PC-3 (cell line): Measurements from ENCODE around the gene ETV1. TPM values are rescaled to one million over a fixed set of nuclear protein-coding genes. Genes with fewer than 3 reads are reported as not detected.

Experiments
- ATAC-seq: fragments of 200-7000 bp; cut with Tn5 transposase; 2 replicates; pipeline ENCODE4 v1.9.1; 2020; ENCODE audit warnings: mild to moderate bottlenecking, moderate library complexity
- BruUV-seq: library from RNA; stranded (reverse); fragments of 400-500 nt; replicated peaks from 2 replicates; lab custom pipeline; 2021; lab: Mats Ljungman, UMichigan
- CTCF ChIA-PET: fragments of 300-600 bp; sonication (Branson Sonifier 250); formaldehyde crosslinking; loops from one replicate; lab custom pipeline; 2022; ENCODE audit warnings: antibody characterized with exemption; lab: Charles Lee
- POLR2A ChIA-PET: fragments of 300-600 bp; sonication (Branson Sonifier 250); formaldehyde crosslinking; loops from one replicate; lab custom pipeline; 2022; ENCODE audit warnings: antibody characterized with exemption; ENCODE audit not compliant: unreplicated experiment; lab: Charles Lee
- DNase-seq: peaks from one replicate; pipeline ENCODE4 v3.0.0-alpha.2; 2015
- H2AFZ ChIP-seq: fragments of 300-600 bp; sonication (generic); 2 replicates; pipeline ENCODE4 v1.6.0; 2016; ENCODE audit warnings: antibody characterized with exemption, low read length
- H3F3A ChIP-seq: fragments of 300-600 bp; sonication (generic); one replicate; pipeline ENCODE4 v1.6.0; 2017; ENCODE audit warnings: antibody characterized with exemption, low read length, control low read depth, mild to moderate bottlenecking; ENCODE audit not compliant: unreplicated experiment
- H3K27ac ChIP-seq: fragments of 300-600 bp; sonication (generic); 2 replicates; pipeline ENCODE4 v1.5.1; 2016; ENCODE audit warnings: mild to moderate bottlenecking, low read length
- H3K27me3 ChIP-seq: fragments of 300-600 bp; sonication (generic); 2 replicates; pipeline ENCODE4 v1.6.1; 2016; ENCODE audit warnings: low read length, mixed read lengths
- H3K36me3 ChIP-seq: fragments of 300-600 bp; sonication (generic); 2 replicates; pipeline ENCODE4 v1.6.1; 2016; ENCODE audit warnings: low read depth, mixed run types, low read length, mixed read lengths
- H3K4me1 ChIP-seq: fragments of 300-600 bp; sonication (generic); 2 replicates; pipeline ENCODE4 v1.5.1; 2016; ENCODE audit warnings: low read length; ENCODE audit not compliant: insufficient read depth
- H3K4me2 ChIP-seq: fragments of 300-600 bp; sonication (generic); 2 replicates; pipeline ENCODE4 v1.6.0; 2016; ENCODE audit warnings: low read length
- H3K4me3 ChIP-seq: fragments of 300-600 bp; sonication (generic); 2 replicates; pipeline ENCODE4 v1.5.1; 2016; ENCODE audit warnings: mild to moderate bottlenecking, low read length, mixed read lengths
- H3K79me2 ChIP-seq: fragments of 300-600 bp; sonication (generic); 2 replicates; pipeline ENCODE4 v1.6.1; 2017; ENCODE audit warnings: low read length, mixed read lengths
- H3K9ac ChIP-seq: fragments of 300-600 bp; sonication (generic); 2 replicates; pipeline ENCODE4 v1.6.0; 2016; ENCODE audit warnings: mild to moderate bottlenecking, low read length
- H3K9me2 ChIP-seq: fragments of 300-600 bp; sonication (generic); replicated peaks from 2 replicates; pipeline ENCODE4 v1.6.1; 2016; ENCODE audit warnings: mixed run types, low read length, mixed read lengths
- H3K9me3 ChIP-seq: fragments of 300-600 bp; sonication (generic); 2 replicates; pipeline ENCODE4 v1.6.1; 2016; ENCODE audit warnings: low read length, mixed read lengths
- H4K20me1 ChIP-seq: fragments of 300-600 bp; sonication (generic); 2 replicates; pipeline ENCODE4 v1.6.1; 2016; ENCODE audit warnings: low read length, mixed read lengths
- CTCF ChIP-seq: fragments of 300-600 bp; sonication (generic); conservative IDR thresholded peaks from 2 replicates; pipeline ENCODE4 v1.5.1; 2017; ENCODE audit warnings: antibody characterized with exemption, low read depth, mild to moderate bottlenecking, low read length
- EZH2 ChIP-seq: fragments of 300-600 bp; sonication (generic); IDR thresholded peaks from one replicate; pipeline ENCODE4 v1.6.1; 2017; ENCODE audit warnings: antibody characterized with exemption, mild to moderate bottlenecking, low read length; ENCODE audit not compliant: unreplicated experiment
- EZH2phosphoT487 ChIP-seq: fragments of 300-600 bp; sonication (generic); IDR thresholded peaks from 2 replicates; pipeline ENCODE4 v1.6.1; 2018; ENCODE audit warnings: mild to moderate bottlenecking, antibody characterized with exemption, low read length, borderline replicate concordance
- intact Hi-C: fragments of 100-400 bp; cut with micrococcal nuclease; formaldehyde crosslinking; loops from 2 replicates; pipeline ENCODE4 v1.9.0; 2023
- total RNA-seq: library from RNA; depleted of rRNA; stranded (reverse); fragments of >200 nt; gene quantifications from 2 replicates; pipeline ENCODE4 v1.2.3, GENCODE V29; 2014

Gene ETV1
- total RNA-seq, 1 experiment from 2014 or later = 20.6 TPM

- H3K4me1 ChIP-seq = peaks cover 33% of the 10 kb centered on the region
- ChIA-PET POLR2A (interaction anchor here (0.6 to 3.3 kb wide), 9 partner anchors 10 to 471 kb away, joined by 3 to 36 read pairs (median 5); no protein-coding TSS in a partner anchor), CTCF (interaction anchor here (0.6 to 1.5 kb wide), 3 partner anchors 466 to 701 kb away, joined by 3 to 4 read pairs (median 3); no protein-coding TSS in a partner anchor)
- H3K4me2 ChIP-seq = peak overlapping the region; percentile 94
- H3K27ac ChIP-seq = peak overlapping the region; percentile 82
- intact Hi-C loops = loop anchor here (1.0 to 10.0 kb wide), 6 partner anchors 9 to 466 kb away; no protein-coding TSS in a partner anchor
- H3F3A ChIP-seq = no peaks in the 10 kb centered on the region
- TF ChIP-seq EZH2phosphoT487 (no peak), CTCF (no peak), EZH2 (no peak)
- no peaks in the 10 kb centered on the region for H3K9me3 ChIP-seq
- peak overlapping the region; percentile 77 for H3K4me3 ChIP-seq
- H2AFZ ChIP-seq = peak overlapping the region; percentile 93
- H3K9me2 ChIP-seq = no peaks in the 10 kb centered on the region
- H3K27me3 ChIP-seq = no peaks in the 10 kb centered on the region
- peak overlapping the region; percentile 72 for H3K9ac ChIP-seq
- ATAC-seq = peak; percentile 44
- H3K79me2 ChIP-seq = peaks cover 4% of the 10 kb centered on the region; the same call in 1 of the 2 replicates
- no TSS peak for BruUV-seq
- peak; percentile 54 for DNase-seq
- H3K36me3 ChIP-seq = no peaks in the 10 kb centered on the region
- no peaks in the 10 kb centered on the region for H4K20me1 ChIP-seq
These were observed 985 bp upstream of the ETV1 start for GRCh38 chr7:13990319-13990983.

GRCh38 chr7:13989949-13990305, 461 bp upstream of the ETV1 start:
- no peaks in the 10 kb centered on the region for H3K36me3 ChIP-seq
- H4K20me1 ChIP-seq = no peaks in the 10 kb centered on the region
- ChIA-PET POLR2A (interaction anchor here (0.6 to 3.3 kb wide), 6 partner anchors 10 to 641 kb away, joined by 3 to 36 read pairs (median 6); no protein-coding TSS in a partner anchor), CTCF (interaction anchor here (0.7 to 1.5 kb wide), 4 partner anchors 52 to 702 kb away, joined by 3 to 4 read pairs (median 4); no protein-coding TSS in a partner anchor)
- intact Hi-C loops = loop anchor here (1.0 to 10.0 kb wide), 13 partner anchors 9 to 707 kb away; no protein-coding TSS in a partner anchor
- H3K27me3 ChIP-seq = no peaks in the 10 kb centered on the region
- no peaks in the 10 kb centered on the region for H3F3A ChIP-seq
- peaks cover 35% of the 10 kb centered on the region for H3K4me1 ChIP-seq
- peak overlapping the region; percentile 77 for H3K4me3 ChIP-seq
- peak overlapping the region; percentile 82 for H3K27ac ChIP-seq
- DNase-seq = no peak
- peak; percentile 1; the same call in 1 of the 2 replicates for ATAC-seq
- peaks cover 4% of the 10 kb centered on the region; the same call in 1 of the 2 replicates for H3K79me2 ChIP-seq
- H3K9me2 ChIP-seq = no peaks in the 10 kb centered on the region
- peak overlapping the region; percentile 93 for H2AFZ ChIP-seq
- peak overlapping the region; percentile 94 for H3K4me2 ChIP-seq
- no peaks in the 10 kb centered on the region for H3K9me3 ChIP-seq
- peak overlapping the region; percentile 72 for H3K9ac ChIP-seq
- no peak for TF ChIP-seq EZH2phosphoT487
- TF ChIP-seq CTCF = no peak
- no TSS peak for BruUV-seq
